Brain pericyte (primary cell): Measurements from ENCODE around the gene SYTL1.
A peak's percentile ranks its signal among the peaks of the same experiment; 100 is the strongest.

Experiments used
- DNase-seq: peaks from one replicate; pipeline ENCODE4 v3.0.0-alpha.2; 2012; ENCODE audit warnings: low read depth, low spot score

Gene SYTL1

GRCh38 chr1:27318596-27318995, 23.2 kb upstream of the SYTL1 start:
- no peak for DNase-seq

- peak; percentile 88 for DNase-seq
Measured at GRCh38 chr1:27321813-27322568, 19.8 kb upstream of the SYTL1 start, which contains the start of gene TMEM222. Gene TMEM222, plus strand, starts transcription at chr1:27322163. Its CDS starts 35 bp downstream, at chr1:27322198.

- DNase-seq: no peak
Measured at GRCh38 chr1:27322569-27323240, 19.1 kb upstream of the SYTL1 start.

- no peak for DNase-seq
Measured at GRCh38 chr1:27325286-27325685, 16.5 kb upstream of the SYTL1 start.

GRCh38 chr1:27327964-27328363, 13.9 kb upstream of the SYTL1 start:
- DNase-seq: no peak

DNA sequence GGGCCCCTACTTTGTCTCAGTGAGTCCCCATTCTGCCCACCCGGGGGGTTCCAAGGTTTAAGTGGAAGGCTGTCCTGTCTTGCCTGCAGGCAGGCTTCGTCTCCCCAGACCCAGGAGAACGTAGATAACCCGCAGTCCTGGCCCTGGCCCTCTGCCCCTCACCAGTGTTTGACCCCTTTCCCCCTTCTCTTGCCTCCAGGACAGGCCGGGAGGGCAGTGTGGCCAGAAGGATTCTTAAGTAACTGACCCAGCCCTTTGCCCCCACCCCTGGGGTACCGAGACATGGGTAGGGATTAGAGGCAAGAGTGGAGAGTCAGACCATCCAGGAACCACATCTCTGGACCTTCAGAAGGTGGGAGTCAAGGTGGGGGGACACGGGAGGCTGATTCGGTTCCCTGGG, 11.0 kb upstream of the SYTL1 start:
- DNase-seq: no peak

GRCh38 chr1:27331426-27331825, 10.4 kb upstream of the SYTL1 start:
- no peak for DNase-seq

GRCh38 chr1:27331922-27332321, 9.9 kb upstream of the SYTL1 start:
- no peak for DNase-seq

DNA sequence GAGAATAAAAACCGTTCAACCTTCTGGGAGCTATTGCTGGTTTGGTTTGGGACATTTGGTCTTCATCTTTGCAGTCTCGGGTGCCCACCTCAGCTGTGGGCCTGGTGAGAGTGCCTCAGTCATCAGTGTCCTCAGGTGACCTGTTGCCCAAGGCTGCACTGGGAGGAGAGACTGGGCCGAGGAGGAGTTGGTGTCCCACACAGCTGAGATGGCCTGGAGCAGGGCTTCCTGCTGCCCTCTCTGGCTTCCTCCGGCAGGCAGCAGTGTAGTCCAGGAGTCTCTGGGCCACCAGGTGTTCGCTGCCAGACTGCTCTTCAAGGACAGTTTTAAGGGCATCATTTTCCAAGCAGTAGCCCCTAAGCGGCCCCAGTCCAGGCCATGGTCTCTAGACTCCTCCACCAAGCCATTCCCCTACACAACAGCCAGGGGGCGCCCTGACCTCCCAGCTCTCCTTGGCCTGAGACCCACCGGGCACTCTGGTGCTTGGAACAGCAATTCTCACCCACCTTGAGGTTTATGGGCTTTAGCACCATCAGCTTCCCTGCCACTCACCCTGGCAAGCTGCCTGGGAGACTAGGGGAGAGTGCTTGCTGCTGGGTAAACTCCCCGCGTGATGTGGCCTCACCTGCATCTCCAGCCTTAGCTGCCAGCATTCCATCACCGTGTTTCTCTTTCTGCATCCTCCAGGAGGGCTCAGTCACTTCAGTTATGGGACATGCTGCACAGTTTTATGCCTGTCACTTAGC, 9.1 kb upstream of the SYTL1 start:
- no peak for DNase-seq

GRCh38 chr1:27333717-27334279, 8.0 kb upstream of the SYTL1 start:
- no peak for DNase-seq

- no peak for DNase-seq
Measured at GRCh38 chr1:27335506-27336422, 6.1 kb upstream of the SYTL1 start.

GRCh38 chr1:27336756-27337155, 5.1 kb upstream of the SYTL1 start:
- DNase-seq: no peak

DNA sequence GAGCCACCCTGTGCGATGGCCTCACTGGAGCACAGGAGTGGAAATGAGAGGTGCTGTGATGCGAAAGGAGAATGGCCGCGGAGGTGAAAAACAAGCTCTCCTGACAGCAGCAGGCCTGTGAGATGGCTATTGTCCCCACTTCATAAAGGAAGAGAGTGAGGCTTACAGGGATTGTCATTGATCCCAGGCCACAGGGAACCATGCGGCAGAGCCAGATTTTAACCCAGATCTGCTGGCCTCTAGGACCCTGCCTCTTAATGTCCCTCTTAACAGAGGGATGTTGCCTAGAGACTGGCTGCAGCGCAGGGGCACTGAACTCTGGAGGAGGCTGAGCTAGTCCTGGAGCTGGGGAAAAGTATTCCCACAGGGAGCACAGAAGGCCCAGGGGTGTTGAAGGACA, 3.1 kb upstream of the SYTL1 start:
- DNase-seq: no peak

DNA sequence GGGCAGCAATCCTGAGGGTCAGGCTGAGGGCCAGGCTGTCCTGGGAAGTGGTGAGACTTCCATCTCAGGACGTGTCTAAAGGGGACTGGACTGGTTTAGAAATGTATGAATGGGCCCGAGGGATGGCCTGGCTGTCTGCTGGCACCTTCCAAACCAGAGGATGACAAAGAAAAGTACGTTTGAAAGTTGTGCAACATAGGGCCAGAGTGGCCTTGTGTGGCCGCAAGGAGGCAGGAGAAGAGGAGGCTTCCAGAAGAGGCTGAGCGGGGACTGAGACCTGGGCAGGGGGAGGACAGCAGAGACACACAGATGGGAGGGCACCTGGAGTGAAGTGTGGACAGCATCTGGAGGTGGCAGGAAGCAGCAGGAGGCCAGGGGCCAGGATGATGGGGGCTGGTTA, 2.6 kb upstream of the SYTL1 start:
- DNase-seq: no peak

DNA sequence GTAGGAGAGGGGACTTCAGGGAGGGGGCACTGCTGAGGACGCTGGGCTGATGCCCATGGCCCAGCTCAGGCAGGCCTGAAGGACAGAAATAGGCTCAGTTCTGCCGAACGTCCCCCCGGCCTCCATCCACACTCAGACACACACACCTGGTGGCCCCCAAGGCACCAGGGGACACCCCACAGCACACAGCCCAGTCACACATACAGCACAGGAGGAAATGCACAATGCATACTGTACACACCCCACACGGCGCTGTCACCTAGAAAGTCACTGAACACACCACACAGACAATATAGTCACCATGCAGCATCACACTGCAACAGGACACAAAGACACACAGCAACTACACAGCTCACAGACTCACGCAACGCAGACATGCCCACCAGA, 562 bp downstream of the SYTL1 start:
- DNase-seq: no peak

- no peak for DNase-seq
Measured at GRCh38 chr1:27342778-27343638, 1.2 kb downstream of the SYTL1 start.

- no peak for DNase-seq
Measured at GRCh38 chr1:27343639-27344025, 1.8 kb downstream of the SYTL1 start.

DNA sequence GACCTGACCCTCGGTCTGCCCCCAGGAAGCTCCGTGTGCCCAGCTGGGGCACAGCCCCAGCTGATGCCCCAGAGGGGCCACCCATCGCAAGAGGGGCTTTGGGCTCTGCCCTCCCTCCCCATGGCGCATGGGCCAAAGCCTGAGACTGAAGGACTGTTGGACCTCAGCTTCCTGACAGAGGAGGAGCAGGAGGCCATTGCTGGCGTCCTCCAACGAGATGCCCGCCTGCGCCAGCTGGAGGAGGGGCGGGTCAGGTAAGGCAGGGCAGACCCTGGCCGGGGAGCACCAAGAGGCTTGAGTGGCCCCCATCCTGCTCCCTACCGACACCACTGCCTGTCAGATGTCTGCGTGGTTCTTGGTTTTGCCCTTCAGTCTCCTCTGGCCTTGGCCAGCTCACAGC, 3.5 kb downstream of the SYTL1 start:
- DNase-seq: no peak

- DNase-seq: no peak
Measured at GRCh38 chr1:27346357-27346756, 4.5 kb downstream of the SYTL1 start.

GRCh38 chr1:27346991-27347624, 5.3 kb downstream of the SYTL1 start:
- no peak for DNase-seq
